Mesenchymal stem cell (in vitro differentiated cells and primary cell): ENCODE results near the gene FRMD4B.
A peak's percentile ranks its signal among the peaks of the same experiment; 100 is the strongest.

ENCODE experiments used
- DNase-seq: peaks from one replicate; pipeline ENCODE4 v3.0.0-alpha.2; 2013
- H2AFZ ChIP-seq: one replicate; pipeline ENCODE4 v1.6.1; 2013; ENCODE audit warnings: low read depth, mild to moderate bottlenecking, control low read depth, inconsistent platforms, low read length, moderate library complexity
- H2AK5ac ChIP-seq: 2 replicates; pipeline ENCODE4 v1.6.1; 2013; ENCODE audit warnings: low read length, moderate library complexity, mild to moderate bottlenecking, inconsistent platforms; ENCODE audit not compliant: severe bottlenecking
- H2BK120ac ChIP-seq: one replicate; pipeline ENCODE4 v1.6.1; 2013; ENCODE audit warnings: low read depth, mild to moderate bottlenecking, inconsistent platforms, low read length, moderate library complexity
- H2BK12ac ChIP-seq, 2 experiments: one replicate each; pipeline ENCODE4 v1.6.1; 2013; ENCODE audit warnings: inconsistent platforms in 2 of 2, low read length in 2 of 2, mild to moderate bottlenecking in 2 of 2, moderate library complexity in 2 of 2, control low read depth in 1 of 2
- H2BK15ac ChIP-seq: one replicate; pipeline ENCODE4 v1.6.1; 2013; ENCODE audit warnings: mild to moderate bottlenecking, low read depth, inconsistent platforms; ENCODE audit not compliant: poor library complexity, severe bottlenecking
- H2BK5ac ChIP-seq: 2 replicates; pipeline ENCODE4 v1.6.1; 2013; ENCODE audit warnings: low read depth, mild to moderate bottlenecking, low read length, control low read depth, inconsistent platforms; ENCODE audit not compliant: poor library complexity, severe bottlenecking
- H3K14ac ChIP-seq, 2 experiments: one replicate each; pipeline ENCODE4 v1.6.1; 2013; ENCODE audit warnings: inconsistent platforms in 2 of 2, low read length in 2 of 2, control low read depth in 1 of 2, mild to moderate bottlenecking in 1 of 2, moderate library complexity in 1 of 2
- H3K18ac ChIP-seq, 2 experiments: one replicate each; pipeline ENCODE4 v1.6.1; 2013; ENCODE audit warnings: inconsistent platforms in 2 of 2, low read length in 2 of 2, control low read depth in 1 of 2, low read depth in 1 of 2, mild to moderate bottlenecking in 1 of 2
- H3K23ac ChIP-seq, 2 experiments: one replicate each; pipeline ENCODE4 v1.6.1; 2013; ENCODE audit warnings: inconsistent platforms in 2 of 2, low read length in 2 of 2, mild to moderate bottlenecking in 2 of 2, moderate library complexity in 2 of 2, control low read depth in 1 of 2
- H3K27ac ChIP-seq: 2 replicates; pipeline ENCODE4 v1.5.1; 2013; ENCODE audit warnings: mild to moderate bottlenecking, moderate library complexity, low read length, control low read depth, inconsistent platforms; ENCODE audit not compliant: poor library complexity, severe bottlenecking
- H3K27me3 ChIP-seq, 2 experiments: 2 replicates each; pipeline versions ENCODE4 v1.6.1 to v1.7.0; 2013; ENCODE audit warnings: low read length in 2 of 2, mild to moderate bottlenecking in 2 of 2, moderate library complexity in 2 of 2, control low read depth in 1 of 2, inconsistent platforms in 1 of 2; ENCODE audit not compliant: control insufficient read depth in 1 of 2, insufficient read depth in 1 of 2
- H3K36me3 ChIP-seq, 2 experiments: 2 replicates each; pipeline versions ENCODE4 v1.6.1 to v1.7.0; 2013; ENCODE audit warnings: low read length in 2 of 2, control low read depth in 1 of 2, inconsistent platforms in 1 of 2, low read depth in 1 of 2, mild to moderate bottlenecking in 1 of 2; ENCODE audit not compliant: insufficient read depth in 2 of 2, control insufficient read depth in 1 of 2
- H3K4ac ChIP-seq, 2 experiments: one replicate each; pipeline ENCODE4 v1.6.1; 2013; ENCODE audit warnings: inconsistent platforms in 2 of 2, low read length in 2 of 2, mild to moderate bottlenecking in 2 of 2, moderate library complexity in 2 of 2, control low read depth in 1 of 2, low read depth in 1 of 2
- H3K4me1 ChIP-seq: 2 replicates; pipeline ENCODE4 v1.6.1; 2013; ENCODE audit warnings: low read depth, low read length, control low read depth; ENCODE audit not compliant: control insufficient read depth, insufficient read depth
- H3K4me2 ChIP-seq: 2 replicates; pipeline ENCODE4 v1.6.1; 2013; ENCODE audit warnings: low read length, mild to moderate bottlenecking, inconsistent platforms; ENCODE audit not compliant: poor library complexity, severe bottlenecking
- H3K4me3 ChIP-seq, 2 experiments: 2 replicates each; pipeline versions ENCODE4 v1.5.1 to v1.7.0; 2013; ENCODE audit warnings: low read length in 2 of 2, mild to moderate bottlenecking in 2 of 2, control low read depth in 1 of 2, low read depth in 1 of 2; ENCODE audit not compliant: insufficient read depth in 1 of 2
- H3K79me1 ChIP-seq: replicated peaks from 2 replicates; pipeline ENCODE4 v1.6.1; 2013; ENCODE audit warnings: mild to moderate bottlenecking, control low read depth, low read length, inconsistent platforms; ENCODE audit not compliant: poor library complexity, severe bottlenecking
- H3K9ac ChIP-seq: 2 replicates; pipeline ENCODE4 v1.7.0; 2013; ENCODE audit warnings: mild to moderate bottlenecking, low read length, moderate library complexity
- H3K9me3 ChIP-seq: 2 replicates; pipeline ENCODE4 v1.7.0; 2013; ENCODE audit warnings: mild to moderate bottlenecking, low read length; ENCODE audit not compliant: control insufficient read depth
- H4K8ac ChIP-seq: one replicate; pipeline ENCODE4 v1.6.1; 2013; ENCODE audit warnings: inconsistent platforms, mild to moderate bottlenecking, low read length, moderate library complexity
- H4K91ac ChIP-seq: one replicate; pipeline ENCODE4 v1.6.1; 2013; ENCODE audit warnings: mild to moderate bottlenecking, low read length, inconsistent platforms
- WGBS: methylation state at CpG from one replicate; pipeline ENCODE4 v1.1.7; 2013; ENCODE audit warnings: mixed read lengths; 5-methylcytosine and 5-hydroxymethylcytosine counted together

The FRMD4B gene

GRCh38 chr3:69318410-69318809, 67.5 kb downstream of the FRMD4B start:
- Histone ChIP-seq H3K14ac (no peak overlapping the region), H3K4me2 (no peak overlapping the region), H2BK12ac (no peak overlapping the region), H3K23ac (no peak overlapping the region), H3K4ac (no peak overlapping the region), H2BK5ac (no peak overlapping the region), H2BK120ac (no peak overlapping the region), H2AK5ac (no peak overlapping the region), H3K36me3 (no peaks in the 10 kb centered on the region), H4K91ac (no peak overlapping the region), H3K9me3 (no peaks in the 10 kb centered on the region), H3K27ac (no peak overlapping the region), H2AFZ (no peak overlapping the region), H3K4me1 (no peaks in the 10 kb centered on the region), H4K8ac (no peak overlapping the region), H3K79me1 (no peaks in the 10 kb centered on the region), H3K4me3 (no peak overlapping the region), H2BK15ac (no peak overlapping the region), H3K27me3 (no peaks in the 10 kb centered on the region), H3K9ac (no peak overlapping the region), H3K18ac (no peak overlapping the region)
- WGBS: 97% methylated on average over 4 of the region's 5 CpGs
- no peak for DNase-seq

- Histone ChIP-seq H3K9me3 (no peaks in the 10 kb centered on the region), H3K4ac (no peak overlapping the region), H3K23ac (no peak overlapping the region), H3K4me3 (no peak overlapping the region), H2BK12ac (no peak overlapping the region), H3K79me1 (no peaks in the 10 kb centered on the region), H3K4me2 (no peak overlapping the region), H4K91ac (no peak overlapping the region), H2AK5ac (no peak overlapping the region), H3K9ac (no peak overlapping the region), H2BK5ac (no peak overlapping the region), H2BK15ac (no peak overlapping the region), H4K8ac (no peak overlapping the region), H2BK120ac (no peak overlapping the region), H3K27me3 (no peaks in the 10 kb centered on the region), H3K36me3 (no peaks in the 10 kb centered on the region), H3K4me1 (no peaks in the 10 kb centered on the region), H2AFZ (no peak overlapping the region), H3K14ac (no peak overlapping the region), H3K18ac (no peak overlapping the region), H3K27ac (no peak overlapping the region)
- WGBS: 71% methylated on average over 4 of the region's 4 CpGs
- DNase-seq: no peak
Observed at GRCh38 chr3:69313251-69313650, 72.6 kb downstream of the FRMD4B start.

- DNase-seq: no peak
- Histone ChIP-seq H2BK15ac (no peak overlapping the region), H3K79me1 (no peaks in the 10 kb centered on the region), H3K9me3 (no peaks in the 10 kb centered on the region), H2AK5ac (no peak overlapping the region), H3K4me1 (no peaks in the 10 kb centered on the region), H3K23ac (no peak overlapping the region), H3K4me2 (no peak overlapping the region), H3K9ac (no peak overlapping the region), H3K14ac (no peak overlapping the region), H3K27ac (no peak overlapping the region), H3K18ac (no peak overlapping the region), H3K36me3 (no peaks in the 10 kb centered on the region), H3K27me3 (no peaks in the 10 kb centered on the region), H2BK120ac (no peak overlapping the region), H3K4ac (no peak overlapping the region), H2AFZ (no peak overlapping the region), H4K8ac (no peak overlapping the region), H4K91ac (no peak overlapping the region), H3K4me3 (no peak overlapping the region), H2BK12ac (no peak overlapping the region), H2BK5ac (no peak overlapping the region)
- 77% methylated on average over 3 of the region's 3 CpGs for WGBS
Observed at GRCh38 chr3:69309814-69310213, 76.1 kb downstream of the FRMD4B start.

- H3K27ac ChIP-seq: no peak overlapping the region
- H3K23ac ChIP-seq: no peak overlapping the region
- no peaks in the 10 kb centered on the region for H3K79me1 ChIP-seq
- no peak overlapping the region for H2BK15ac ChIP-seq
- H3K4me1 ChIP-seq: no peaks in the 10 kb centered on the region
- no peak overlapping the region for H3K4me3 ChIP-seq
- no peak overlapping the region for H3K4ac ChIP-seq
- no peak overlapping the region for H2BK120ac ChIP-seq
- no peaks in the 10 kb centered on the region for H3K36me3 ChIP-seq
- H3K9ac ChIP-seq: peak overlapping the region; percentile 68
- no peak overlapping the region for H2AK5ac ChIP-seq
- no peak overlapping the region for H3K14ac ChIP-seq
- H2BK12ac ChIP-seq: no peak overlapping the region
- H3K4me2 ChIP-seq: no peak overlapping the region
- no peak overlapping the region for H3K18ac ChIP-seq
- H4K8ac ChIP-seq: no peak overlapping the region
- H2AFZ ChIP-seq: no peak overlapping the region
- no peaks in the 10 kb centered on the region for H3K9me3 ChIP-seq
- WGBS: 36% methylated on average over 14 of the region's 17 CpGs
- DNase-seq: peak; percentile 94
- peak overlapping the region; percentile 25 for H2BK5ac ChIP-seq
- no peaks in the 10 kb centered on the region for H3K27me3 ChIP-seq
- no peak overlapping the region for H4K91ac ChIP-seq
Observed at GRCh38 chr3:69306239-69307185, 79.4 kb downstream of the FRMD4B start.
